T47D (cell line): ENCODE results near the gene CHST11.

Source experiments
- DNase-seq, 2 experiments: peaks; one replicate each; pipeline versions ENCODE4 v3.0.0 to v3.0.0-alpha.2; 2011 to 2012; ENCODE audit warnings: low read depth in 1 of 2, low spot score in 1 of 2
- JUND ChIP-seq: IDR thresholded peaks from 2 replicates; pipeline ENCODE4 v1.6.1; 2012; ENCODE audit warnings: low read depth
- in situ Hi-C: cut with HindIII; loops from 2 replicates; pipeline ENCODE4 v1.10.0; 2016; ENCODE audit warnings: low sequenced_read_pairs, low pct_unique_long_range_greater_than_20kb

Gene CHST11

GRCh38 chr12:104727726-104728465 lies 271.1 kb downstream of the CHST11 start:
- TF ChIP-seq JUND: no peak
- in situ Hi-C loops: no loop called here
- no peak for DNase-seq

- in situ Hi-C loops: no loop called here
- no peak for TF ChIP-seq JUND
These were observed 272.3 kb downstream of the CHST11 start for GRCh38 chr12:104729091-104729490.

GRCh38 chr12:104729610-104730446 lies 273.1 kb downstream of the CHST11 start:
- no peak for TF ChIP-seq JUND
- in situ Hi-C loops: no loop called here
- DNase-seq: no peak

More at GRCh38 chr12:104729091-104729490, 272.3 kb downstream of the CHST11 start:
- no peak for DNase-seq

- in situ Hi-C loops: no loop called here
- no peak for TF ChIP-seq JUND
These were observed 274.0 kb downstream of the CHST11 start for GRCh38 chr12:104730763-104731162.

GRCh38 chr12:104733717-104734175 lies 277.0 kb downstream of the CHST11 start:
- in situ Hi-C loops: no loop called here
- TF ChIP-seq JUND: no peak
- peak in 1 of 2 experiments; percentile 54 for DNase-seq

More at GRCh38 chr12:104730763-104731162, 274.0 kb downstream of the CHST11 start:
- no peak for DNase-seq

GRCh38 chr12:104734541-104735095 lies 277.9 kb downstream of the CHST11 start:
- peak; percentile 39 to 67 for DNase-seq
- in situ Hi-C loops: no loop called here
- no peak for TF ChIP-seq JUND

- no peak for DNase-seq
- in situ Hi-C loops: no loop called here
- no peak for TF ChIP-seq JUND
These were observed 279.1 kb downstream of the CHST11 start for GRCh38 chr12:104735801-104736200.

GRCh38 chr12:104736307-104736706 lies 279.6 kb downstream of the CHST11 start:
- DNase-seq: no peak
- TF ChIP-seq JUND: no peak
- in situ Hi-C loops: no loop called here

GRCh38 chr12:104737113-104737512 lies 280.4 kb downstream of the CHST11 start:
- in situ Hi-C loops: no loop called here
- DNase-seq: no peak

GRCh38 chr12:104737791-104738301 lies 281.1 kb downstream of the CHST11 start:
- in situ Hi-C loops: no loop called here
- TF ChIP-seq JUND: no peak
- DNase-seq: no peak

More at GRCh38 chr12:104737113-104737512, 280.4 kb downstream of the CHST11 start:
- TF ChIP-seq JUND: no peak

GRCh38 chr12:104738331-104738730 lies 281.6 kb downstream of the CHST11 start:
- in situ Hi-C loops: no loop called here
- TF ChIP-seq JUND: no peak
- no peak for DNase-seq

- TF ChIP-seq JUND: no peak
- no peak for DNase-seq
- in situ Hi-C loops: no loop called here
These were observed 282.3 kb downstream of the CHST11 start for GRCh38 chr12:104738776-104739642.
